Stimulated activated naive CD4-positive, alpha-beta T cell treated with Interleukin-2 at 50 U/mL for 16 hours (primary cell): ENCODE data around the gene KHK.
"Not testable (repeated sequence)": the region's sequence is repeated elsewhere in the genome, so short reads cannot be mapped to it uniquely, and the experiment has no call there.

ENCODE experiments used
- DNase-seq: peaks from one replicate; lab custom pipeline; 2025; lab: John Stamatoyannopoulos, UW

Gene KHK

GRCh38 chr2:27060323-27060722 lies 26.2 kb upstream of the KHK start:
- DNase-seq = no peak

GRCh38 chr2:27065128-27065527 lies 21.4 kb upstream of the KHK start:
- DNase-seq = no peak

- no peak for DNase-seq
These were observed 19.2 kb upstream of the KHK start for GRCh38 chr2:27067385-27067784.

GRCh38 chr2:27069436-27069835 lies 17.1 kb upstream of the KHK start:
- no peak for DNase-seq

- DNase-seq = no peak
These were observed 16.5 kb upstream of the KHK start for GRCh38 chr2:27069961-27070618.

GRCh38 chr2:27070653-27071276 lies 15.8 kb upstream of the KHK start:
- DNase-seq = no peak

DNA sequence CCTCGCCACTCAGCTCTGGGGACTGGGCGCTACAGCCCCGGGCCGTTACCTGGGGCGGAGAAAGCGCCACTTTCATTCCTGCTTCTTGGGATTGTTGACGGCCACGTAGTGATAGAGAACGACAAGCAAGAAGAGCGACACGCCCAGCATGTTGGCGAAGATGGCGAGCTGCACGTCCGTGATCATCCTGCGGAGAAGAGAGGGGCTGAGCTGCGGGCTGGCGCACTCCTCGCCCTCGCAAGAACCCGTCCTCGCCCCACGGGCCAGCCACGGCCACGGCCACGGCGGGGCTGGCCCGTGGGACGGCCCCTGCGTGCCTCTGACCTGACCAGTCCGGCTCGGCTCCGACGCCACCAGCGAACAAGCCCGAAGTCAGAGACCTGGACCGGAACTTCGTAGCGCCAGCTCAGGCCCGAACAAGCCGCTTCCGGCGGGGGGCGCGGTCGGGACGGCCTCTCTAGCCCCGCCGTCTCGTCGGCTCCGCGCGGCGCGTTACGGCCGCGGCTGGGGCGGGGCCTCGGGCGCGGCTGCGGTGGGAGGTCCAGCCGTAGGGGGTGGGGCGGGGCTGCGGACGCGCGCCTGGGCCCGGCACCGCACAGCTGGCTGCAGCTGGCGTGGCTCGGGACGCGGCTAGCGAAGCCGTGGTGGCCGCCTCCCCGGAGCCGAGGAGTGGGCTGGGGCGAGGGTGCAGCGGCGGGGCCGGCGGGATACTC lies 15.1 kb upstream of the KHK start, which contains the start of gene OST4:
TSS of gene OST4 (minus strand) at position 378 of the 713 bp plus-strand sequence.
- peak; percentile 88 for DNase-seq

GRCh38 chr2:27071990-27072830 lies 14.4 kb upstream of the KHK start:
- no peak for DNase-seq

DNA sequence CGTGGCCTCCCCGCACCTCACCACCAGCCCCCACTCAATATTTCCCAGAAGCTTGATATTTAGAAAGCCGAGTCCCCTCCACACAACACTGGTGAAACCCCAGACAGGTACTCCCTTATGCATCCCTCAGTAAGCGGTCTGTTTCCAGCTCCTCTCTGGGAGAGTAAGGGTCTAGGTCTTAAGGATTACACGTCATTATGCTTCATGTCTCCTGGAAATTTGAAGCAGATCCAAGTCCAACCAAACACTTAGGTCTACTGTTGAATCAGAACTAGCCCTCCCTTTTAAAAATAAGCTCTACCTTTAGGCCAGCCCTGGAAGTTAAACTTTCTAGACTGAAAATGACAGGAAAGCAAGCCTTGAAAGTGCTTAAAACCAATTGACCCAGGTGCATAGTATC lies 13.7 kb upstream of the KHK start:
- no peak for DNase-seq

DNA sequence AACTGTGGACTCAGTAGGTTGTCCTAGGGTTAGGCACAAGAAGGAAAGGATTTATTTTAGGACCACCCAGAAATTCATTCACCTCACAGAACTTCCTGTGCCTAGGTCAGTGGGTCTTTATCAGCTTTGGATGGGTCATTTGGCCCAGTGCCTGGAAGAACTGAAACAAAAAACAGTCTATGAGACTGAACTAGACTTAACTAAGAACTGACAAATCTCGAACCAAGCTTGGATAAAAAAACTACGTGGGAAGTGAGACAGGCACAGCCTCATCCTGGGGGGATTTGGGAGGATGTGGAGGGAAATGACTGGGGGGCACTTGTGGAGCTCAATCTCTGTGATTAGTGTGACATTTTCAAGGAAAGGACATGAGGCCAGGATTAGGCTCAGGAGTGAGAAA lies 12.8 kb upstream of the KHK start:
- DNase-seq = no peak

- peak; percentile 3 for DNase-seq
These were observed 11.6 kb upstream of the KHK start for GRCh38 chr2:27074738-27075565.

GRCh38 chr2:27075566-27075871 lies 11.1 kb upstream of the KHK start:
- DNase-seq = not testable (repeated sequence)

- no peak for DNase-seq
These were observed 10.2 kb upstream of the KHK start for GRCh38 chr2:27076323-27076722.

DNA sequence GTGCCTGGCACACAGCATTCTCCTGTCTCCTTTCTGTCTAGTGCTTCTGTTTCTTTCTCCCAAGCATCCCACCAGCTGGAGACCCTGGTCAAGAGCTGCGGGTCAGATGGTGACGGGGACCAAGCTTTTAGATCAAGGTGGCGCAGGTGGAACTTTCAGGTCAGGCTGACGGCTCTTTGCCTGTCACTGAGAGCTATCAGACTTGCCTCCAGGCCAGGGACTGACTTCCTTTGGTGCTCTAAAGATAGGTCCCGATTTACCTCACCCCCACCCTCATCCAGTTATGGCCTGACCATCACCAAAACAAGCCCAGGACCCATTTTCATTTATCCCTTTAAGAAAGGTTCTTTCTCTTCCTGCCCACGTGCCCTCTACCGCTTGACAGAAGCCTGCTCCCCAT lies 9.3 kb upstream of the KHK start:
- DNase-seq = no peak

DNA sequence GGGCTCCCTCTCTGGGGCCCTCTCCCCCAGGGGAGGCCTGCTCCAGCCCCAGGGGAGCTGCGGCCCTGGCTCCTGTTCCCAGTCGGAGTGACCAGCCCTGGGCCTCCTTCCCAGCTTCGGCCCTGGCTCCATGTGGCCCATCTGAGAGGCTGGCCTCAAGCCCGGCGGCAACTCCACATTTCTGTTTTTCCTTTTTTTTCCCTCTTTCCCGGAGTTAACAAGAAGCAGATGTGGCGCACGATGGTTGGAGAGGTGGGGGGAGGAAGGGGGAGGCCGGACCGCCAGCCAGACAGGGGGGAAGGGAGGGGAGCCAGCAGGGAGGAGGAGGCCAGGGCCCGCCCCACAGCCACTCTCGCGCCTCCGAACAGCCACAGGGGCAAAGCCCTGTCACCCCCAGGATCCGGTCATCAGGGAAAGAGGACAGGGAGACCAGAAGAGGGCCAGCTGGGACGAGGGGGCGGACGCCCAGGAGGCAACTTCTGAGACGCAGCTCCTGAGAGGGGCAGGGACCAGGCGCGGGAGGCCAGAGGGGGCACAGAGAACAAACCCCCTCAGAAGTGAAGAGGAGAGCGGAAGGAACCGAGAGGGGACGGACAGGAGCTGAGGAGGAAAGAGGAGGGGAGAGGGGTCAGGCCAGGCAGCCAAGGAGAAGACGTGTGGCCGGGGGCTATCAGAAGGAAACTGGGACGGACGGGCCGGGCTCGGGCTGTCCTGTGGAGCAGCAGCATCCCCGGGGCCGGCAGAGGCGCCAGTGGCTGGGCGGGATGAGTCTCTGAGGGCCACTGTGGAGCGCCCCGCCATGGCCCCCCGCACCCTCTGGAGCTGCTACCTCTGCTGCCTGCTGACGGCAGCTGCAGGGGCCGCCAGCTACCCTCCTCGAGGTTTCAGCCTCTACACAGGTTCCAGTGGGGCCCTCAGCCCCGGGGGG lies 8.0 kb upstream of the KHK start, which contains the start of gene EMILIN1:
TSS of gene EMILIN1 (plus strand) at position 349 of the 928 bp plus-strand sequence. CDS start at position 800, 451 bp downstream.
- no peak for DNase-seq

DNA sequence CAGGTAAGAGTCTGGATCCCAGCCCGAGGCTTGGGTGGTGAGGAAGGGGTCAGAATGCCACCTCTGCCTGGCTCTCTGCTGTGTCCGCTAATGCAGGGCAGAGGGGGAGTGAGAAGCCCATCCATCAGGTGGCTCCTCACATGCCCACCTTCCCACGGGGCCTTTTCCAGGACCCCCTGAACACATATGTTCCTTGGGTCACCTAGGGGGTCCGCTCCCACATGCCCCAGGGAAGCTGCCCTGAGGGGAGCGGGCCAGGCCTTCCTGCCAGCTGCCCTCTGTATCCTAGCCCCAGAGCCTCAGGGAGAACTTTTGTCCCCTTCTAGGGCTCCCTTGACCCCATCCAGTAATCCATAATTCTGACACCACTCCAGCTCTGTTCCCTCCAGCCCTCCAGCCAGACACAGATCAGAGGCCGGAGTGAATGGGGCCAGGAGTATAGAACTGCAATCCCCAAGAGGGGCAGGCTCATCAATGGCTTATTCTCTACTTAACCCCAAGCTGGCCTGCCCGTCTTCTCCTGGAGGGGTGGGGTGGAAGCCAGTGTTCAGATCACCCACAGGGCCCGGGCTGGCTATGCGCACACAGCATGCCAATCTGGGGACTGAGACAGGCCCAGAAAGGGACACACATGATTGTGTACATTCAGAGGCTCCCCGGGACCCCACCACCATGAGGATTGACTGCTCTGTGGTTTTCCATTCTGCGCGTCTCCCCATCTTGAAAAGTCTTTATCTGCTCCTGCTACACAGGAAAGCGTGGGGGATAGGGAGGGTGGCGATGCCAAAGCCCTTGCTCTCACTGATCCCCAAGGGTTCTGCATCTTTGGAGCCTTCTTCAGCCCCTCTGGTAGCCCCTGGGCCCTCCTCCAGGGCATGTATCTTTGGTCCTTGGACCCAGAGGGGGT lies 7.1 kb upstream of the KHK start:
- no peak for DNase-seq

DNA sequence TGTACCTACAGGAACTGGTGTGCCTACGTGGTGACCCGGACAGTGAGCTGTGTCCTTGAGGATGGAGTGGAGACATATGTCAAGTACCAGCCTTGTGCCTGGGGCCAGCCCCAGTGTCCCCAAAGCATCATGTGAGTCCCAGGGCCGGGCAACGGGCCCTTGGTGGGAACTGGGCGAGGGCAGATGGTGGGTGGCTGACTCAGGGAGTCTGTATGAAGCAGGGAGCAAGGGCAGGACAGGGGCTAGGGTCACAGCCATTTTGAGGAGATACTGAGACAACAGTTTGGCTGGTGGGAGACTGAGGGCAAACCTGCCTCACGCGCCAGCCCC lies 6.5 kb upstream of the KHK start:
- no peak for DNase-seq

DNA sequence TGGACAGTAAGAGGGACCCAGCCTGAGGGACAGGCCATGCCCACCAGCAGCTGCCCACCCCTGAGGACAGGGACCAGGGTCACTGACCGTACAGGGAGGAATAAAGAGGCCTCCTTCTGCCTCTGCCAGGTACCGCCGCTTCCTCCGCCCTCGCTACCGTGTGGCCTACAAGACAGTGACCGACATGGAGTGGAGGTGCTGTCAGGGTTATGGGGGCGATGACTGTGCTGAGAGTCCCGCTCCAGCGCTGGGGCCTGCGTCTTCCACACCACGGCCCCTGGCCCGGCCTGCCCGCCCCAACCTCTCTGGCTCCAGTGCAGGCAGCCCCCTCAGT lies 6.0 kb upstream of the KHK start:
- no peak for DNase-seq

DNA sequence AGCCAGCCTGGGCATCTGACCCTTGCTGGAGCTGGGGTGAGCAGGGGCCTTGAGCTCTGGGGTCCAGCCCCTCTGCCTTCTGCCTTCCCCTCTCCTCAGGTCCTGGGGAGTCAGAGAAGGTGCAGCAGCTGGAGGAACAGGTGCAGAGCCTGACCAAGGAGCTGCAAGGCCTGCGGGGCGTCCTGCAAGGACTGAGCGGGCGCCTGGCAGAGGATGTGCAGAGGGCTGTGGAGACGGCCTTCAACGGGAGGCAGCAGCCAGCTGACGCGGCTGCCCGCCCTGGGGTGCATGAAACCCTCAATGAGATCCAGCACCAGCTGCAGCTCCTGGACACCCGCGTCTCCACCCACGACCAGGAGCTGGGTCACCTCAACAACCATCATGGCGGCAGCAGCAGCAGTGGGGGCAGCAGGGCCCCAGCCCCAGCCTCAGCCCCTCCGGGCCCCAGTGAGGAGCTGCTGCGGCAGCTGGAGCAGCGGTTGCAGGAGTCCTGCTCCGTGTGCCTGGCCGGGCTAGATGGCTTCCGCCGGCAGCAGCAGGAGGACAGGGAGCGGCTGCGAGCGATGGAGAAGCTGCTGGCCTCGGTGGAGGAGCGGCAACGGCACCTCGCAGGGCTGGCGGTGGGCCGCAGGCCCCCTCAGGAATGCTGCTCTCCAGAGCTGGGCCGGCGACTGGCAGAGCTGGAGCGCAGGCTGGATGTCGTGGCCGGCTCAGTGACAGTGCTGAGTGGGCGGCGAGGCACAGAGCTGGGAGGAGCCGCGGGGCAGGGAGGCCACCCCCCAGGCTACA lies 4.4 kb upstream of the KHK start:
- DNase-seq = no peak
